Measurements from ENCODE around the gene DUSP6.

DUSP6 gene

GRCh38 chr12:89383235-89384049 is 31.1 kb upstream of the DUSP6 start:
- TF ChIP-seq CTCF (IDR thresholded peaks at IDR 0.05; ENCODE audit: control insufficient read depth, extremely low read depth, insufficient read depth), result no peak
- no peak overlapping the region for H3K4me3 ChIP-seq (ENCODE audit: low read depth, low read length)
- peak; percentile 57 for DNase-seq (ENCODE audit: low read depth)

GRCh38 chr12:89382328-89382727 is 30.0 kb upstream of the DUSP6 start:
- TF ChIP-seq CTCF (IDR thresholded peaks at IDR 0.05; ENCODE audit: control insufficient read depth, extremely low read depth, insufficient read depth), result no peak
- no peak overlapping the region for H3K4me3 ChIP-seq (ENCODE audit: low read depth, low read length)
- DNase-seq (ENCODE audit: low read depth), result no peak

- DNase-seq (ENCODE audit: low read depth), result no peak
- H3K4me3 ChIP-seq (ENCODE audit: low read depth, low read length), result no peak overlapping the region
- TF ChIP-seq CTCF (IDR thresholded peaks at IDR 0.05; ENCODE audit: control insufficient read depth, extremely low read depth, insufficient read depth), result no peak
Observed at GRCh38 chr12:89379839-89380467, 27.7 kb upstream of the DUSP6 start.

- TF ChIP-seq CTCF (IDR thresholded peaks at IDR 0.05; ENCODE audit: control insufficient read depth, extremely low read depth, insufficient read depth), result no peak
- DNase-seq (ENCODE audit: low read depth), result no peak
- H3K4me3 ChIP-seq (ENCODE audit: low read depth, low read length), result no peak overlapping the region
Observed at GRCh38 chr12:89379148-89379838, 27.0 kb upstream of the DUSP6 start.

- H3K4me3 ChIP-seq (ENCODE audit: low read depth, low read length), result no peak overlapping the region
- DNase-seq (ENCODE audit: low read depth), result peak; percentile 61
- no peak for TF ChIP-seq CTCF (IDR thresholded peaks at IDR 0.05; ENCODE audit: control insufficient read depth, extremely low read depth, insufficient read depth)
Observed at GRCh38 chr12:89376844-89377243, 24.5 kb upstream of the DUSP6 start.

GRCh38 chr12:89376202-89376529 is 23.9 kb upstream of the DUSP6 start:
- TF ChIP-seq CTCF (IDR thresholded peaks at IDR 0.05; ENCODE audit: control insufficient read depth, extremely low read depth, insufficient read depth), result no peak
- DNase-seq (ENCODE audit: low read depth), result no peak
- no peak overlapping the region for H3K4me3 ChIP-seq (ENCODE audit: low read depth, low read length)

Measured in LNCaP clone FGC (cell line).